ENCODE results near the gene SNAPC2. TPM values are rescaled to one million over a fixed set of nuclear protein-coding genes. Genes with fewer than 3 reads are reported as not detected.
A peak's percentile ranks its signal among the peaks of the same experiment; 100 is the strongest.

SNAPC2 gene
- total and polyA plus RNA-seq, 2 of the 13 experiments (the other 11 are each of a cell fraction or from before 2014, with no cell fraction given): 10.2 to 12.7 TPM

GRCh38 chr19:7897292-7897691 is 22.8 kb upstream of the SNAPC2 start (continued):
- no peak for TF ChIP-seq NFKB2 (CRISPR knock-in tag; IDR thresholded peaks at IDR 0.05; ENCODE audit: borderline replicate concordance)
- no peak for TF ChIP-seq CEBPZ (IDR thresholded peaks at IDR 0.05; ENCODE audit: low read length)
- no peak for TF ChIP-seq RAD51 (IDR thresholded peaks at IDR 0.05; ENCODE audit: borderline replicate concordance)
- no peak for TF ChIP-seq ZNF512B (CRISPR knock-in tag; IDR thresholded peaks at IDR 0.05; ENCODE audit: borderline replicate concordance)
- TF ChIP-seq ETV6 (CRISPR knock-in tag; conservative IDR thresholded peaks at IDR 0.05): no peak
- TF ChIP-seq ESRRA (CRISPR knock-in tag; IDR thresholded peaks at IDR 0.05; ENCODE audit: low read depth): no peak
- no peak for TF ChIP-seq REST (IDR thresholded peaks at IDR 0.05; ENCODE audit: borderline replicate concordance in 1 of 2, low read depth in 1 of 2, low read length in 2 of 2)
- no peak for TF ChIP-seq SRSF1 (optimal IDR thresholded peaks at IDR 0.05; ENCODE audit: low read depth, low read length)
- no peak; the same call in 1 of the 2 replicates for TF ChIP-seq THAP9 (CRISPR knock-in tag; IDR thresholded peaks at IDR 0.05; ENCODE audit: borderline replicate concordance)
- TF ChIP-seq NAIF1 (CRISPR knock-in tag; IDR thresholded peaks at IDR 0.05; ENCODE audit: borderline replicate concordance): no peak
- TF ChIP-seq ZNF446 (CRISPR knock-in tag; IDR thresholded peaks at IDR 0.05): no peak
- TF ChIP-seq IKZF5 (CRISPR knock-in tag; IDR thresholded peaks at IDR 0.05): peak; percentile 47; the same call in 1 of the 2 replicates
- TF ChIP-seq MAFF (IDR thresholded peaks at IDR 0.05; ENCODE audit: low read depth, low read length): no peak
- no peak for TF ChIP-seq ZNF597 (CRISPR knock-in tag; IDR thresholded peaks at IDR 0.05)
